Measurements from ENCODE around the gene MTUS2.

Gene MTUS2

GRCh38 chr13:29402166-29402636 is 582.1 kb downstream of the MTUS2 start:
- peak overlapping the region; percentile 43; the same call in 1 of the 2 replicates for H3K4me2 ChIP-seq (ENCODE audit: insufficient read depth, low read length)

GRCh38 chr13:29405401-29405800 is 585.3 kb downstream of the MTUS2 start:
- TF ChIP-seq CTCF (IDR thresholded peaks at IDR 0.05; ENCODE audit: borderline replicate concordance, extremely low read depth, low read length, poor library complexity, severe bottlenecking) (no peak), EZH2 (IDR thresholded peaks at IDR 0.05; ENCODE audit: borderline replicate concordance, low read depth, low read length, severe bottlenecking) (no peak)
- H3K4me2 ChIP-seq (ENCODE audit: insufficient read depth, low read length): no peak overlapping the region
- H3K9ac ChIP-seq (ENCODE audit: low read depth, low read length): no peak overlapping the region
- H2AFZ ChIP-seq (ENCODE audit: low read depth, low read length): no peak overlapping the region
- no peak for DNase-seq
- no peaks in the 10 kb centered on the region for H3K27me3 ChIP-seq (ENCODE audit: insufficient read depth, low read length, poor library complexity)
- no peak overlapping the region for H3K4me3 ChIP-seq (ENCODE audit: low read depth in 1 of 2, low read length in 2 of 2)
- 0 out of 2 replicates have a peak, but pooled peaks cover 2% of the 10 kb centered on the region for H3K36me3 ChIP-seq (ENCODE audit: insufficient read depth, low read length)
- H3K27ac ChIP-seq (ENCODE audit: low read length): no peak overlapping the region
- H3K4me1 ChIP-seq (ENCODE audit: insufficient read depth, low read length): peaks cover 19% of the 10 kb centered on the region
- no peak for ATAC-seq (ENCODE audit: insufficient read depth, low read depth)
- H3K79me2 ChIP-seq (ENCODE audit: insufficient read depth, low read length): no peaks in the 10 kb centered on the region
- no peaks in the 10 kb centered on the region for H3K9me3 ChIP-seq (ENCODE audit: insufficient read depth, low read length, severe bottlenecking)
- no peaks in the 10 kb centered on the region; the same call in 1 of the 2 replicates for H4K20me1 ChIP-seq (ENCODE audit: insufficient read depth, low read length)

More at GRCh38 chr13:29402166-29402636, 582.1 kb downstream of the MTUS2 start:
- peak overlapping the region; percentile 29 for H3K9ac ChIP-seq (ENCODE audit: low read depth, low read length)
- TF ChIP-seq EZH2 (IDR thresholded peaks at IDR 0.05; ENCODE audit: borderline replicate concordance, low read depth, low read length, severe bottlenecking): no peak
- TF ChIP-seq CTCF (IDR thresholded peaks at IDR 0.05; ENCODE audit: borderline replicate concordance, extremely low read depth, low read length, poor library complexity, severe bottlenecking): peak; percentile 7
- peak; percentile 90 for ATAC-seq (ENCODE audit: insufficient read depth, low read depth)
- H2AFZ ChIP-seq (ENCODE audit: low read depth, low read length): no peak overlapping the region; the same call in 1 of the 2 replicates
- H3K79me2 ChIP-seq (ENCODE audit: insufficient read depth, low read length): no peaks in the 10 kb centered on the region
- no peak overlapping the region for H3K4me3 ChIP-seq (ENCODE audit: low read depth in 1 of 2, low read length in 2 of 2)
- H3K9me3 ChIP-seq (ENCODE audit: insufficient read depth, low read length, severe bottlenecking): no peaks in the 10 kb centered on the region
- H4K20me1 ChIP-seq (ENCODE audit: insufficient read depth, low read length): no peaks in the 10 kb centered on the region; the same call in 1 of the 2 replicates
- DNase-seq: peak; percentile 71
- 0 out of 2 replicates have a peak, but pooled peaks cover 2% of the 10 kb centered on the region for H3K36me3 ChIP-seq (ENCODE audit: insufficient read depth, low read length)
- peak overlapping the region; percentile 57 for H3K27ac ChIP-seq (ENCODE audit: low read length)
- H3K4me1 ChIP-seq (ENCODE audit: insufficient read depth, low read length): peaks cover 19% of the 10 kb centered on the region
- no peaks in the 10 kb centered on the region for H3K27me3 ChIP-seq (ENCODE audit: insufficient read depth, low read length, poor library complexity)

- H3K27ac ChIP-seq (ENCODE audit: low read length): no peak overlapping the region; the same call in 1 of the 2 replicates
- no peaks in the 10 kb centered on the region for H3K36me3 ChIP-seq (ENCODE audit: insufficient read depth, low read length)
- DNase-seq: no peak
- H3K9me3 ChIP-seq (ENCODE audit: insufficient read depth, low read length, severe bottlenecking): peaks cover 20% of the 10 kb centered on the region
- ATAC-seq (ENCODE audit: insufficient read depth, low read depth): peak; percentile 44; the same call in 2 of the 3 replicates
- no peak for TF ChIP-seq EZH2 (IDR thresholded peaks at IDR 0.05; ENCODE audit: borderline replicate concordance, low read depth, low read length, severe bottlenecking)
- no peak for TF ChIP-seq CTCF (IDR thresholded peaks at IDR 0.05; ENCODE audit: borderline replicate concordance, extremely low read depth, low read length, poor library complexity, severe bottlenecking)
- H3K79me2 ChIP-seq (ENCODE audit: insufficient read depth, low read length): 0 out of 2 replicates have a peak, but pooled peaks cover 4% of the 10 kb centered on the region
- no peaks in the 10 kb centered on the region for H4K20me1 ChIP-seq (ENCODE audit: insufficient read depth, low read length)
- H3K4me3 ChIP-seq (ENCODE audit: low read depth in 1 of 2, low read length in 2 of 2): no peak overlapping the region
- H3K4me2 ChIP-seq (ENCODE audit: insufficient read depth, low read length): no peak overlapping the region
- no peaks in the 10 kb centered on the region for H3K27me3 ChIP-seq (ENCODE audit: insufficient read depth, low read length, poor library complexity)
- peaks cover 13% of the 10 kb centered on the region for H3K4me1 ChIP-seq (ENCODE audit: insufficient read depth, low read length)
- H2AFZ ChIP-seq (ENCODE audit: low read depth, low read length): no peak overlapping the region
- H3K9ac ChIP-seq (ENCODE audit: low read depth, low read length): no peak overlapping the region
Measured at GRCh38 chr13:29411481-29411880, 591.3 kb downstream of the MTUS2 start.

Data from DND-41 (cell line).